GM18517 (cell line): Measurements from ENCODE around the gene CERKL.

Experiments used
- ATAC-seq: cut with Tn5 transposase; IDR thresholded peaks from one replicate; pipeline ENCODE4 v1.9.1; 2021; ENCODE audit warnings: mild to moderate bottlenecking, moderate library complexity; ENCODE audit not compliant: unreplicated experiment

The CERKL gene

GRCh38 chr2:181523756-181524155 is 133.1 kb downstream of the CERKL start:
- no peak for ATAC-seq

- ATAC-seq, result no peak
These were observed 136.7 kb downstream of the CERKL start for GRCh38 chr2:181520253-181520652.

GRCh38 chr2:181517685-181518301 is 139.1 kb downstream of the CERKL start:
- ATAC-seq, result no peak

GRCh38 chr2:181516992-181517391 is 139.9 kb downstream of the CERKL start:
- no peak for ATAC-seq

GRCh38 chr2:181515719-181516118 is 141.2 kb downstream of the CERKL start:
- no peak for ATAC-seq

GRCh38 chr2:181500201-181500600 is 156.7 kb downstream of the CERKL start:
- no peak for ATAC-seq

- no peak for ATAC-seq
These were observed 157.7 kb downstream of the CERKL start for GRCh38 chr2:181499231-181499630.
